NCI-H1930 (cell line): ENCODE results near the gene RBM45.
A peak's percentile ranks its signal among the peaks of the same experiment; 100 is the strongest.
"Not testable (repeated sequence)": the region's sequence is repeated elsewhere in the genome, so short reads cannot be mapped to it uniquely, and the experiment has no call there.

Experiments
- DNase-seq, 2 experiments: peaks; one replicate each; lab custom pipeline; 2025; lab: John Stamatoyannopoulos, UW

Gene RBM45, protein sequence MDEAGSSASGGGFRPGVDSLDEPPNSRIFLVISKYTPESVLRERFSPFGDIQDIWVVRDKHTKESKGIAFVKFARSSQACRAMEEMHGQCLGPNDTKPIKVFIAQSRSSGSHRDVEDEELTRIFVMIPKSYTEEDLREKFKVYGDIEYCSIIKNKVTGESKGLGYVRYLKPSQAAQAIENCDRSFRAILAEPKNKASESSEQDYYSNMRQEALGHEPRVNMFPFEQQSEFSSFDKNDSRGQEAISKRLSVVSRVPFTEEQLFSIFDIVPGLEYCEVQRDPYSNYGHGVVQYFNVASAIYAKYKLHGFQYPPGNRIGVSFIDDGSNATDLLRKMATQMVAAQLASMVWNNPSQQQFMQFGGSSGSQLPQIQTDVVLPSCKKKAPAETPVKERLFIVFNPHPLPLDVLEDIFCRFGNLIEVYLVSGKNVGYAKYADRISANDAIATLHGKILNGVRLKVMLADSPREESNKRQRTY

DNA sequence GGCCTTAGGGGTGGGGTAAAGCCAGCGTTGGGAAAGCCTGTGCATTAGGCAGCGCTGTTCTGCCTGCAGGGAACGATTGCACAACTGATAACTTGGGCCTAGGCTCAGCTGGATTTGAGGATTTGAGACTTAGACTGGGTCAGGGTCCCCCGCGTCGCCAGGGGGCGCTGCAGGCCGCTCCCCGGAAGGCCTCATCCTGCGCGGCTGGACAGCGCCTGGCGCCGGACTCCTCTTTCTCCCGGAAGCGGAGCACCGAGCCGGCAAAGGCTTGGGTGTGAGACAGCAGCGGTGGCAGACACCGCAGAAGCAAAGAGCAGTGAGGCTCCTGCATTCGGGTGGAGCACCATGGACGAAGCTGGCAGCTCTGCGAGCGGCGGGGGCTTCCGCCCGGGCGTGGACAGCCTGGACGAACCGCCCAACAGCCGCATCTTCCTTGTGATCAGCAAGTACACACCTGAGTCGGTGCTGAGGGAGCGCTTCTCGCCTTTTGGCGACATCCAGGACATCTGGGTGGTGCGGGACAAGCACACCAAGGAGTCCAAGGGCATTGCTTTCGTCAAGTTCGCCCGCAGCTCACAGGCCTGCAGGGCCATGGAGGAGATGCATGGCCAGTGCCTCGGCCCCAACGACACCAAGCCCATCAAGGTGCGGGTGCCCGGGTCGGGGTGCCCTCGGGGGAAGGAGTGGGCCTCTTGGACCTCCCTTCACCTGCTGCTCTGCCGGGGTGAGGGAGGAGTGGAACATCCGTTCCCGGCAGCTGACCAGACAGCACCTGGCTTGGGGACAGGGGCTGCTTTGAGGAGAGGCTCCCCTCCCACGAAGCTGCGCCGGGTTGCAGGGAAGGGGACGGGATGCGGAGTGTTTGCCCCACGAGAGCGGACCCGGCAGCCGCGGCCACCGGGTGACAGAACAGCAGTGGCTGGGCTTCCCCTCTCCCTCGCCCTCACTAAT lies at the start of gene RBM45:
TSS of gene RBM45 (plus strand) at position 236 of the 951 bp plus-strand sequence. CDS start at position 346, 110 bp downstream.
- DNase-seq, result peak; percentile 86 to 91

DNA sequence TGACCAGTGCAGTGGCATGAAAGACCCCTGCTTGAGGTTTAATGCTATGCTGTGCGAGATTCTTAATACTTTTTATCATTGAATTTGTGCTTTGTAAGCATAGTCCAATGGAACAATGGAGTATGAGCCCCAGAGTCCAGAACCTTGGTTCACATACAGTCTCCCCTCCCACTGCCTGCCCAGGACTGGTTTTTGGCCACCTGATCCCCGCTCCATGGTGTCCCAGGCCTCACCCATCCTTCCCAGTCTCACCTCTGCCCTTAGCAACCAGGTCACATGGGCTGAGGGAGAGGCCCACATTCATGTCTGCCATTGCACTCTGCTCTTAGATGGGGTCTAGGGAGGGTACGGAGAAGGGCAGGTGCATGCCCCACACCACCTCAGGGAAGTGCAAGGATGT lies 45.9 kb upstream of the RBM45 start:
- no peak for DNase-seq

DNA sequence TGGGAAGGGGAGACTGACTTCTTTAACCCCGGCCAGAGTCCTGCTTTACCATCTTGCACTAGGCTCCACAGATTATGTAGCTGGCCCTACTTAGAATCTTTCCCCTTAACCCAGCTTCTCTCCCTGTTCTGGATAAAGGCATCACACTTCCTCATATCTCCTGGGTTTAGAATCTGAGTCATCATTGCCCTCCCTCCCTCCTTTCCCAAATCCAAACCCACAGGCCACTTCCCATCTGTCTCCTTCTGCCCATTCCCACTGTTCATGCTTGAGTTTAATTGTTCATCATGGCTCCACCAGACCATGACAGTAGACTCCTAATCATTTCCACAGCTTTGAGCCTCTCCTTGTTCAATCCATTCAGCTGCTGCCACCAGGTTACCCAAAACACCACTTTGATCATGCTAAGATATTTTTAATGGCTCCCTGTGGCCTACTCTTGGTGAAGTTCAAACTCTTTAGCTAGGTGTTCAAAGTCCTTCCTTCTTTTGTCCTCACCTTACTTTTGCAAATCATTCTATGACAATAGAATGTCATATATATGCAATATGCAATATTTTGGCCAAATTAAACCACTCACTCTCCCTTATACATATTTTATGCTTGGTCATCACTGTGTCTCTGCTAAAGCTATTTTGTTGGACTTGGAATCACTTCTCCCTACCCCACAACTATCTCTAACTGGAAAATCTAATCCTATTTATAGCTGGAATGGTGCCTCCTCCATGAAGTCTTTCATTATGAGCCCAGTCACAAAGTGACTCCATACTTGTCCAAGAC lies 45.2 kb upstream of the RBM45 start:
- DNase-seq, result no peak

DNA sequence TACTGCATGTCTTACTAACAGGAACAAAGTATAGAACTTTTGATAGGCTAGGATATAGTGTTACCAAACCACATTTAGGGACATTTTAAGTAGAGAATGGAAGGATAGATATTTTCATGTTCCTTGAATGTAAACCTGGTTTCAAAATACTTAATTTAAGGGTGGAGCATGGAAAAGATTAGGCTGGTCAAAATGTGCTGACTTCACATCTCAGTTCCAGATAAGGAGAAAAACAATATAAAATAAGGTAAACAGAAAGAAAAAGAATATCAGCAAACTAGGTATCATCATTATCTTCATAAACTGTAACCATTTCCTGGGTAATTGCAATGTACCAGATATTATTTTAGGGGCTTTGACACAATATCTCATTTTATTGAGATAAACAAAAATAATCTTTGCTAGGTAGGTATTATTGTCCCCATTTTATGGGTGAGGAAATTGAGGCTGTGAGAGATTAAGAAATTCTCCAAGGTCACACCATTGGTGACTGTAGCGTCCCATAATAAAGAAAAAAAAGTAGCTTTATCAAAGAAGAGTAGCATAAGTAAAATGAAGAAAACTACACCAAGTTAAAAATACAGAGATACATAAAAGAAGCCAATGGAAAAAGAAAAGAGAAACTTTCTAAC lies 43.3 kb upstream of the RBM45 start:
- DNase-seq, result no peak

DNA sequence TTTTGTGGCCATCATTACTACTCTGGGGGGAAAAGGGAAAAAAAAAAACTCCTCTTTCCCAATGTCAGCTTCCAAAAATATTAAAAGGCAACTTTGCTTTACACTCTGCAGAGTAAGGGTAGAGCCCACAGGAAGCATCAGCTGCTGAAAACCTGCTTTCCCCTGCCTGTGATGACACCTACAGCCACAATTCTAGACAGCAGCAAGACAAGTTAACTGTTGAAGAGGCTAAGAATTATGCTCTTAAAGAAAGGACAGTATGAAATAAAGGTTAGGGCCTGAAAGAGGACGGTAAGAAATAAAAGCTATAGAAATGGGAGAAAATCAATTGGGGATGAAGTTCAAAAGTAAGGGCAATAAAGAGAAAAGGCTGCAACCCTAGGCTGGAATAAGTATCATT lies 42.7 kb upstream of the RBM45 start:
- DNase-seq, result no peak

DNA sequence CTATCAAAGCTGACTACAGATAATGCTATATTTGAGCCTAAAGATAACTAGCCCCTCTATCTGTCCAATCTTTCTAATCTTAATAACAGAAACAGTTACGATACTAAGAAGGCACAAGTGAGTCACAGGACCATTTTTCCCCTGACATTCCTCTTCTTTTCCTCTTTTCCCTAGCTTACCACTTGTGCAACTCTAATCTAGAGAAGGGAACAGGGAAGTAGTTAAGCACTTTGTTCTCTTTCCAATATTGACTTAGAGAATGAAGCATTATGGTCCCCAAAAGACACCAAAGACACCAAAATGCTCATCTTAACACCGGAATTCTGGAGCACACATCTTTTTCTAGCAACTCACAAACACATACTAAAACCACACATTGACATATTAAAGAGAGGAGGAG lies 41.4 kb upstream of the RBM45 start:
- DNase-seq, result no peak

DNA sequence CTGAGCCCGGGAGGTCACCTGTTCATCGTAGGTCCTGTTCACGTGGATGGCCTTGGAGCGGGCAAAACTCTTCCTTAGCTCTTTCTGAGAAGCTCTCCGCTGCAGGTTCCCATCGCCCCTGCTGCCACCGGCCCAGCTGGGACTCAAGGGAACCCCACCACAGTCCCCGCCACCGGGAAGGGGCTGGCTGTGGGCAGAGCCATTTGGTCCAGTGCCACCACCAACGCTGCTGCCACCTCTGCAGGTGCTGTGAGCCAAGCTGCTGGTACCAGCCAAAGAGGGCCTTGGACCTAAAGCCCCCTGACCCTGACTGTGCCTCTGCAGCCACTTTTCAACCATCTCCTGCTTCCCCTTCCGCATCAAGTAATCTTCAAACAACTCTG lies 40.2 kb upstream of the RBM45 start:
- DNase-seq, result no peak

DNA sequence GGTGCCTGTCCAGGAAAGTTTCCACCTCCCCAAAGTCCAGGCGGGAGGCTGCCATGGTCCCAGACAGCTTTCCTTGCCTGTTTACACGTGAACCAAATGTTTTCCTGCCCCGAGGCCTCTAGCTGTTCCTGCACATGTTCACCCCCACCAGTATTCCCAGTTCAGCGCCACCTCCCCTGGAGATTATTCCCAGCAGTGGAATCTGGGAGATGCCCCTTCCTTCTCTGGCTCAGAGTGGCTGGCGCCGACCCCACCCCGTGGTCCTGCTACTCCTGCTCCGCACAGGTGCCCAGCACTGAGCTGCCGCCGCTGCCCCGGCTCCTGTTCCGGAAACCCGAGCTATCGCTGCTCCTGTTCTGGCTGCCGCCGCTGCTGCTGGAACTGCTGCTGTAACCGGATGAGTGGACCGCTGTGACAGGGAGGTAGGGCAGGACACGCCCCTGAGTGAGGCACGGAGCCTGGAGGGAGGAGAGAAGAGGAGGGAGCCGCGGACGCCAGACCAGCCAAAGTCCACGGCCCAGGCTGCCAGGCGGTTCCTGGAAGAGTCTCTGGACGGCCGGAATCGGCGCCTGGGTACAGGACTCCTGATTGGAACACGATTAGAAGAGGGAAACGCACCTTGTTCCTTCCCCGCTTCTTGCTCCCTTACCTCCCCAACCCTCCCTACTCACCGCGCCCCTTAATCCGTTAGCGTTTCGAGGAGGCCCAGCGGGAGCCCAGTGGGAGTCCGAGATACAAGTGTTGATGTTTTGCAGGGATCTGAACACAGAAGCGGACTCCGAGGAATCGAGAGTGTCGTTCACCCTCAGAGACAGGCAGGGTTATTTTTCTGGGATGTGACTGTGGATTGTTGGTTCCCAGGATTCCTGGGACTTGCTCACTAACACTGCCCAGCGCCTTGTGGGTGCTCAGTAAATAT lies 39.6 kb upstream of the RBM45 start, which contains the start of gene PDE11A:
TSS of gene PDE11A (minus strand) at position 395 of the 919 bp plus-strand sequence. CDS start at position 55, 340 bp downstream.
- DNase-seq, result peak; percentile 7 to 13

DNA sequence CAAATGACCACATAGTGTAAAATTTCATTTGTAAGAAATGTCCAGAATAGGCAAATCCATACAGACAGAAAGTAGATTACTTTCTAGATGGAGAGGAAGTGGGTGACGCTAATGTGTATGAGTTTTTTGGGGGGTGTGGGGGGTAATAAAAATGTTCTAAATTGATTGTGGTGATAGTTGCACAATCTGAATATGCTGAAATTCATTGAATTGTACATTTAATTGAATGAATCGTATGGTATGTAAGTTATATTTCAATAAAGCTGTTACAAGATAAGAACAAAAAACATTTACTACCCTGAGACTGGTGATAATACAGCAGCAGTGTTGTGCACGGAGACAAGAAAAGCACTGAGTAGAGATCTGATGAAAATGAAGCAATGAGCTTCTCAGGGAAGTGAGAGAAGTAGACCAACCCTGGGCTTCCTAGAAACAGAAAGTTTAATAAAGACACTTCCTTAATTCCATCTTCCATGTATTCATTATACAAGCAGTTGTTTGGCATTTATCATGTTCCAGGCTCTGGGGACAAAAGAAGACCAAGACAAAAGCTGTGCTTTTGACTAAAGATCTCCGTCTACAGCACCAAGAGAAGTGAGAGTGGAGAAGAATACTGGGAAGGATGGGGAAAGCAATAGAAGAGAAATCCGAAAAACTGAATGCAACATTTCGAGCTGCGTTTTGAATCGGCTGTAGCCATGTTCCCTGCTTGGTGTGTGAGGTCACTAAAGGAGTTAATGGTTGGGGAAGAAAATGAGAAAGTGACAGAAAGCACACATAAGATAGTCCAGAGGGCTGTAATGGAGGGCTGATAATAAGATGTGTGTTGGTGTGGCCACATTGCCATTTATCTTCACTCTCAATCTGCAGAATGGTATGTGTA lies 37.9 kb upstream of the RBM45 start:
- no peak for DNase-seq

DNA sequence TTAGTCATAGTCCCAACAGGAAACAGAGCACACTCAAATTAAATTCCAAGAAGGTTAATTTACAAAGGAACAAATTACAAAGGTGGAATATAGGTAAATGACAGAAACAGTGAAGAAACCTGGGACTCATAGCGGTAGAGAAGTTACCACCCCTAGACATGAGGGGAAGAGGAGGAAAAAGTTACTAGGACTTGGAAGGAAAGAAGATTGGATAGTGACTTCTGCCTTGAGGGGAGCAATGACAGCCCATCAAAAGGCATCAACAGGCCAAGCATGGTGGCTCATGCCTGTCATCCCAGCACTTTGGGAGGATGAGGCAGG lies 37.3 kb upstream of the RBM45 start:
- no peak for DNase-seq

DNA sequence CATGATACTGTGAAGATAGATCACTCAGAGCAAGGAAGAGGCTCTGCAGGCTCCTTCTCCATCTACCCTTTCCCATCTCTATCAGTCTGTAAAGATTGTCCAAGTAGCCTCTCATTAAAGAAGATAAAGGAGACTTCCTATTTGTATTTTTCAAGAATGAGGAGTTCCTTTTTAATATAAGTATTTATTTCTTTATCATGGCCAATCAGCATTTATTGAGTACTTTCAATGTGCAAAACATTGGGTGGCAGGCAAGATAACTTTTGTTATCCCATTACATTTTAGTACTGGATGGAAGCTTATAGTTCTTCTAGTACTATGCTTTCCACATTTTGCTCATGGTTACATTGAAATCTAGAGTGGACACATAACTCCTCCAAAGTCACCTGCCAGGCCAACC lies 36.1 kb upstream of the RBM45 start:
- no peak for DNase-seq

DNA sequence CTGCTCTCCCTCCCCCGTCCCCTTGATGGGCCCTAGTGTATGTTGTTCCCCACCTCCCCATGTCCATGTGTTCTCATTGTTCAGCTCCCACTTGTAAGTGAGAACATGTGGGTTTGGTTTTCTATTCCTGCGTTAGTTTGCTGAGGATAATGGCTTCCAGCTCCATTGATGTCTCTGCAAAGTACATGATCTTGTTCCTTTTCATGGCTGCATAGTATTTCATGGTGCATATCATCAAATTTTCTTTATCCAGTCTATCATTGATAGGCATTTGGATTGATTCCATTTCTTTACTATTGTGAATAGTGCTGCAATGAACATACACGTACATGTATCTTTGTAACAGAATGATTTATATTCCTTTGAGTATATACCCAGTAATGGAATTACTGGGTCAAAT lies 33.0 kb upstream of the RBM45 start:
- DNase-seq, result not testable (repeated sequence)

DNA sequence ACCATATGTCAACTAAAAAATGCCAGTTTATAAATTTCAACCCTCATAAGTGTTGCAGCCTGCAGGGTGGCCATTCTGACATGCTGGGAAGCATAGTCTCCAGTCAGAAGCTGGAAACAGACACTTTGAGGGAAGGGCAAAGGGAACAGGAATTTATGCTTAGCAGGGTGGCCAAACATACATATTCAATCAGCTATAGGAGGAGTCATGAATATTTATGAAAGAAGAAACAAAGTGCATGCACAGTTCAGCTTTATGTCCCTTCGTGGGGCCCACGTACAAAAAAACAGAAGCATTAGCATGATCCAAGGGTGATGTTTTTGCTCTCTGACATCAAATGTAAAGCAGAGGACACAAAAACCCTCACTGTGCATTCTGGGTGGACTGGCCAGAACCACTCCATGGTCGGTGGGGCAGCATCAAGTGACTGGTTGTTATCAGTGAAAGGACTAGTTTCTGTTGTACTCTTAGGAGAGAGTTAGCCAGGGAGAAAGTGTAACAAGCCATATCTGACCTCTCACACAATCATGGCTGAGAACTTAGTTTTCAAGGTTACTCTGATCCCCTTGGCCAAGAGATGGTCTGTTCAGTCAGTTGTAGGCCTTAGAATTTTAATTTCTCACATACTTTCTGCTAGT lies 29.7 kb upstream of the RBM45 start:
- DNase-seq, result no peak

DNA sequence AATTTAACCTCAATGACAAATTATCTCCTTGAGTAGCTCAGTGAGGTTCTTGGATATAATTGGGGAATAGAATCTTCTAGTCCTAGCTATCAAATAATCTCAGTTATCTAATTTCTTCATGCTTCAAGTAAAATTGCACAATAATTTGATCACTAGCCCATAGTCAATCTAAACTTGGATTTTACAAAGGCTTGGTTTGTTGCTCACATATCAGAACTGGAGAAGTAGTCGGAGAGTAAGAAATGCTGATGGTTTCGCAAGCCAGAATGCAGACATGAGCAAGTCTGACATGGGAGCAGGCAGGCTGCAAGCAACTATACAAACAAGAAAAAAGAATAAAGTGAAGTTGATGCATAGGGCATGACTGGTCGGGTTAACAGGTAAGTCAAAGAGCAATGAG lies 28.0 kb upstream of the RBM45 start:
- DNase-seq, result no peak

DNA sequence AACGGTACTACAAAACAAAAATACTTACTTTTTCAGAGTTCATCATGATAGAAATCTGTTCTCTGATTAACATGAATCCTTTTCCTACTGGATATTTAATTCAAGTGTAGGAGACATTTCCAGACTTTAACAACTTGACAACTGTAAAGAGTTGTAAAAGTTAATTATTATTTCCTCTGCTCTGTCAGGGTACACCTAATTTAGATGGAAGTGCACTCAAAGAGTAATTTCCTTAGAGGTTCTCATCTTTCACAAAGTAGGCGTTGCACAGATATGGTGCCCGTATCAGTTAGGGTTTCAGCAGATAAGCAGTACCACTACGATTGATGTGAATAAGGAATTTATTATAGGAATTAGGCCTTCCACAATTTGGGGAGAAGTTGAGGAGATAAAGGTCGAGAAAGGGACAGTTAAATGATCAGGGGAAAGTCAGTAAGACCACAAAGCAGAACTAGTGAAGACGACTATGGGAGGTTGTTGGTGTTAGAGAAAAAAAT lies 23.4 kb upstream of the RBM45 start:
- DNase-seq, result no peak

DNA sequence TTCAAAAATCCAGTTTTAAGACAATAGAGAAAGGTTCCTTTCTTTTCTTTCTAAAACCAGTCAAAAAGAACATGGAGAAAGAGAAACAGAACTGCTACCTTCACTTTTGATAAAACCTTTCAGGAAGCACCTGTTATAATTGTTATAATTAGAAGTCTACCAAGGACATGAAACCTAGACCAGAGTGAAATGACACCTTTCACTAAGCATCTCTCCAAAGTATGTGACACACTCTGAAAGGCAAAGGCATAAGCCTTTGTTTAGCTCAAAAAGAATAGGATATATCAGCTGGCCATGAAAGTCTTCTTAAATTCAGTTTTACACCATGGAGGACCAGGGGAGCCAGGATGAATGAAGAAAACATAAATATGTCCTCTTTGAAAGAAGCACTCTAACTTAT lies 18.8 kb upstream of the RBM45 start:
- DNase-seq, result no peak

DNA sequence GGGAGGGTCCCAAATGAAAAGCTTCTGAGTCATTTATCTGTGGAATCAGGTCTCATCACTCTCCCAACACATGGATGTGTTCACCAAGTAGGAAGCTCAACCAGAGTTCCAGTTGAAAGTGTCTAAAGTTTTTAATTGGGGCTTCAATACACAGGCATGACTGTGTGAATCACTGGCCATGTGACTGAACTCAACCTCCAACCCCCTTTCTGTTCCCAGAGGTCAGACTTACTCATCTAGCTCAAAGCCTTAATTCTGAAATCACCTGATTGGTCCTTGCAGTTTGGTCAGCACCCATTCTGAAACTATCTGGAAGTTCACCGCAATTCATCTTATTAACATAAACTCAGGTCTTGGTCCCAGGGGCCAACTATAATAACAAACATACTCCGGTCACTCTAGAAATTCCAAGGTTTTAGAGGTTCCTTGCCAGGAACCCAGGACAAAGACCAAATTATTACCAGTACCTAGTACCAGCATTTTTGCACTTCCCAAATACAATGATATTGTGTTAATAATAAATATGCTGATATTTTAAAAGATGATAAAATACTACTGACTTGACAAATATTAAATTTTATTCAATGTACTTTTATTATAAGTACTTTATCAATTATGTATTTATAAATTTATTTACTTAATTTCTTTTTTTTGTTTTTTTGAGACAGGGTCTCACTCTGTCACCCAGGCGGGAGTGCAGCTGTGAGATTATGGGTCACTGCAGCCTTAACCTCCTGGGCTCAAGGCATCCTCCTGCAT lies 10.7 kb upstream of the RBM45 start:
- no peak for DNase-seq

DNA sequence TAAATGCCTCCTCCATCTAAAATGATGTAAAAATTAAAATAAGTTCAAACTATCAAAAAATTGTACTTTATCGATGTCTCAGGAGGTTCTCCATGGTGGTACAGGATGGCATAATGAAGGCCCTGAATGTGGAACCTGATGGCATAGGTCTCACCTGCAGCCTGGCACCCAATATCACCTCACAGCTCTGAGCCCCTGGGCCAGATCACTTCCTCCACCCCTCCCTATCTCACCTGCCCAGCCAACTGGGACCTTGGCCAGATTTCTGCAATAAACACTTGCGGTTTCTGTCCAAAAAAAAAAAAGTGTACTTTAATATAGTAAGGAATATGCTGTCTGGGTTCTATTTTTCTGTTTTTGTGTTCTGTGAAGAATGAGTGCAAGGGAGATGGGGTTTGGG lies 6.7 kb upstream of the RBM45 start:
- DNase-seq, result no peak
